Naive thymus-derived CD4-positive, alpha-beta T cell (primary cell): Measurements from ENCODE around the gene EVX2. TPM values are rescaled to one million over a fixed set of nuclear protein-coding genes. Genes with fewer than 3 reads are reported as not detected.

Experiments used
- ATAC-seq: fragments of 150-1000 bp; cut with Tn5 transposase; 2 replicates; pipeline ENCODE4 v1.10.0; 2021; ENCODE audit warnings: mild to moderate bottlenecking, moderate library complexity
- CTCF ChIA-PET: fragments of 350-600 bp; sonication (Branson Sonifier 250); formaldehyde crosslinking; loops from one replicate; lab custom pipeline; 2021; ENCODE audit warnings: antibody characterized with exemption; lab: Charles Lee
- POLR2A ChIA-PET: fragments of 350-600 bp; sonication (Branson Sonifier 250); formaldehyde crosslinking; loops from one replicate; lab custom pipeline; 2021; ENCODE audit warnings: antibody characterized with exemption, inconsistent platforms; lab: Charles Lee
- DNase-seq, 9 donors: peaks; one replicate each; pipeline versions ENCODE4 v3.0.0 to v3.0.0-alpha.2; 2020 to 2022; ENCODE audit warnings: mixed read lengths in 1 of 9
- H3K27ac ChIP-seq: one replicate; pipeline ENCODE4 v1.7.0; 2013; ENCODE audit warnings: mild to moderate bottlenecking, low read depth, low read length, moderate library complexity
- H3K27me3 ChIP-seq, 2 donors: one replicate each; pipeline ENCODE4 v1.7.0; 2013; ENCODE audit warnings: low read length in 2 of 2, mild to moderate bottlenecking in 2 of 2, moderate library complexity in 2 of 2; ENCODE audit not compliant: control insufficient read depth in 2 of 2, insufficient read depth in 2 of 2
- H3K36me3 ChIP-seq, 3 experiments: 1 replicate in 2 of 3; 2 replicates in 1 of 3; pipeline ENCODE4 v1.7.0; 2013; ENCODE audit warnings: low read length in 3 of 3, mild to moderate bottlenecking in 3 of 3, moderate library complexity in 1 of 3; ENCODE audit not compliant: insufficient read depth in 3 of 3, control insufficient read depth in 2 of 3
- H3K4me1 ChIP-seq, 2 donors: one replicate each; pipeline ENCODE4 v1.7.0; 2013; ENCODE audit warnings: low read length in 2 of 2, mild to moderate bottlenecking in 2 of 2, moderate library complexity in 1 of 2; ENCODE audit not compliant: control insufficient read depth in 2 of 2, insufficient read depth in 2 of 2
- H3K4me3 ChIP-seq: 2 replicates; pipeline ENCODE4 v1.7.0; 2013; ENCODE audit warnings: mild to moderate bottlenecking, low read length
- H3K9me3 ChIP-seq, 3 experiments: 1 replicate in 2 of 3; 2 replicates in 1 of 3; pipeline ENCODE4 v1.7.0; 2013; ENCODE audit warnings: low read length in 3 of 3; ENCODE audit not compliant: control insufficient read depth in 2 of 3
- H3K27ac Mint-ChIP-seq, 9 donors: one replicate each; pipeline ENCODE4 v1.8.0; 2020 to 2022; ENCODE audit warnings: mixed read lengths in 9 of 9, mild to moderate bottlenecking in 8 of 9, moderate library complexity in 5 of 9, inconsistent platforms in 2 of 9
- H3K27me3 Mint-ChIP-seq, 5 donors: one replicate each; pipeline ENCODE4 v1.8.0; 2021 to 2022; ENCODE audit warnings: mixed read lengths in 5 of 5, mild to moderate bottlenecking in 1 of 5
- H3K36me3 Mint-ChIP-seq, 5 donors: one replicate each; pipeline ENCODE4 v1.8.0; 2020 to 2022; ENCODE audit warnings: mixed read lengths in 5 of 5, mild to moderate bottlenecking in 3 of 5, inconsistent platforms in 1 of 5
- H3K4me1 Mint-ChIP-seq, 7 donors: one replicate each; pipeline ENCODE4 v1.8.0; 2020 to 2022; ENCODE audit warnings: mixed read lengths in 7 of 7, mild to moderate bottlenecking in 3 of 7, inconsistent platforms in 1 of 7
- H3K4me3 Mint-ChIP-seq, 10 donors: one replicate each; pipeline ENCODE4 v1.8.0; 2020 to 2022; ENCODE audit warnings: mild to moderate bottlenecking in 10 of 10, mixed read lengths in 10 of 10, moderate library complexity in 6 of 10, inconsistent platforms in 2 of 10
- H3K9me3 Mint-ChIP-seq, 11 donors: one replicate each; pipeline ENCODE4 v1.8.0; 2020 to 2022; ENCODE audit warnings: mixed read lengths in 11 of 11, mild to moderate bottlenecking in 4 of 11, inconsistent platforms in 1 of 11, moderate library complexity in 1 of 11
- intact Hi-C, 2 donors: fragments of 100-400 bp; cut with micrococcal nuclease; formaldehyde crosslinking; loops; one replicate each; pipeline ENCODE4 v1.15.1; 2023
- polyA plus RNA-seq, 2 donors: library from polyadenylated mRNA; unstranded; fragments of 300-500 nt; fragmentation: Illumina TruSeq; gene quantifications; one replicate each; pipeline ENCODE4 v1.2.3, GENCODE V29; 2021
- total RNA-seq, 6 experiments: library from RNA in 5 of 6; stranded (reverse) in 5 of 6; gene quantifications; 1 replicate in 5 of 6; 2 replicates in 1 of 6; pipeline ENCODE4 v1.2.3 and lab custom pipeline; 2021 to 2026

EVX2 gene
- total and polyA plus RNA-seq, 7 experiments from 2014 or later = not detected

DNA sequence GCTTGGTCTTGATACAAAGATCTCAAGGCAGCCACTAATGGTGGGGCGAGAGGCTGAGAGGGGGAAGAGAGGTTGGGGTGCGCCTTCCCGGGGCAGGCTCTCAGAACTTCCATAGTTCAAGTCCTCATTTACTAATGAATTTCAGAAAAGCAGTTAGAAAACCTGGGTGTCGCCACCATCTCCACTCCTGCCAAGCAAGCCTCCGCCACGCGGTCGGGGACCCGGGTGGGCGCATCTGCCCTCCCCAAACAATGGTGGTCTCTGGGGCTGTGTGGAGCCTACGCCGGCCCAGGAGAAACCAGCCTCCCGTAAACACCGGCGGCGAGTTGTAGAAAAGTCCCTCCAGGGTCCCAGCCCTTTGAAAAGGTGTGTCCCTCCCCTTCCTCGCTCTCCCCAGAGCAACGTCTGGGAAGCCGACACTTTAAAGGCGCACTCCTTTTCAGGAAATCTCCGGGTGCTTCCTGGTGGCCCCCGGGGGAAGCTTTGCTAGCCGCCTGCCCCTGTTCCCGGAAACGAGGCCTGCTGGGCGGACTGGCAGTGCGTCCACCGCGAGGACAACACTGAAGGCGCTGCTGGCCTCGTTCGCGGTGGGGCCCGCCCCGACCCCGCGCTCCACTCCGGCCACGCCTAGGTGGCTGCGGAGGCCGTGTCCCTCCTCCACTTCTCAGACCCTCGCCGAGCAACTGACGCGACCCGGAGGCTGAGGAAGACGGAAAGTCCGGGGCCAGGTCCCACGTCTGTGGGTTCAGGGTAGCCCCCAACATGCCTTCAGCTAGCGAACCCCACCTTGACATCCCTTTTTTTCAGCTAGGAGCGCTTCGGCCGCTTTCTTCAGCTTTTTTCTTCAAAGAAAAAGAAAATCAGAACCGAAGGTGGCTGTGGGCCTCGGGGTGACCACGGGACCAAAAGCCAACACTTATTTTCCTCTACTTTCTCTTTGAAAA is 16.8 kb downstream of the EVX2 start:
- no peak for DNase-seq

DNA sequence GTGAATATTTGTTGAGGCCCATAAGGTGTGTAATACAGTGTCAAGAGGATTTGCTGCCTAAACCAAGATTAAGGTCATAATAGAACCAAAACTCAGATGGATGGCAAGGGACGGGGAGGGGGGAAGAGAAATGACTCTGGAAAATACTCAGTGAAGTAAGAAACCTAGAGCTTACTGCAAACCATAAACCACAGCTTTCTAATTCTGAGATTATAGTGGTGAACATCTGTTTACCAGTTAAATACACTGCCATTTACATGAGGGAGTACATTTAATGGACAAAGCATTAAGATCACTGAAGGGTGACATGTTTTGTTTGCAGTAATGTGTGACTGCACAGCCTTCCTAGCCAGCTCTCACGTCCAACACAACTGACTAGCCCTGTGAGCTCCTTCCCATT is 19.8 kb downstream of the EVX2 start:
- Histone ChIP-seq H3K27me3 (peaks cover 2 to 8% of the 10 kb centered on the region in 2 donors), H3K36me3 (no peaks in the 10 kb centered on the region), H3K4me1 (no peaks in the 10 kb centered on the region), H3K27ac (no peak overlapping the region), H3K9me3 (no peaks in the 10 kb centered on the region), H3K4me3 (no peak overlapping the region)
- no peak for DNase-seq
- CTCF ChIA-PET = no interaction called here
- intact Hi-C loops = no loop called here
- Mint-ChIP-seq H3K27me3 (peaks cover 63 to 83% (median 74%) of the 10 kb centered on the region in 5 donors), H3K9me3 (peaks cover 0 to 6% (median 0%) of the 10 kb centered on the region in 11 donors), H3K36me3 (no peaks in the 10 kb centered on the region), H3K27ac (no peak overlapping the region), H3K4me1 (peaks cover 0 to 22% (median 10%) of the 10 kb centered on the region in 7 donors), H3K4me3 (no peak overlapping the region)
- POLR2A ChIA-PET = no interaction called here
- no peak for ATAC-seq

More for the DNA sequence above, 16.8 kb downstream of the EVX2 start:
- intact Hi-C loops = no loop called here
- CTCF ChIA-PET = no interaction called here
- Histone ChIP-seq H3K4me1 (no peaks in the 10 kb centered on the region), H3K36me3 (no peaks in the 10 kb centered on the region), H3K27ac (no peak overlapping the region), H3K9me3 (no peaks in the 10 kb centered on the region), H3K27me3 (peaks cover 10 to 15% of the 10 kb centered on the region in 2 donors), H3K4me3 (no peak overlapping the region)
- H3K4me1 Mint-ChIP-seq = peaks cover 0 to 22% (median 10%) of the 10 kb centered on the region in 7 donors
- peaks cover 83 to 90% (median 87%) of the 10 kb centered on the region in 5 donors for H3K27me3 Mint-ChIP-seq
- H3K4me3 Mint-ChIP-seq = peak overlapping the region in 4 of 10 donors; percentile 14 to 52 (median 37)
- ATAC-seq = no peak
- peaks cover 0 to 7% (median 0%) of the 10 kb centered on the region in 11 donors for H3K9me3 Mint-ChIP-seq
- POLR2A ChIA-PET = no interaction called here
- H3K36me3 Mint-ChIP-seq = no peaks in the 10 kb centered on the region
- no peak overlapping the region for H3K27ac Mint-ChIP-seq

DNA sequence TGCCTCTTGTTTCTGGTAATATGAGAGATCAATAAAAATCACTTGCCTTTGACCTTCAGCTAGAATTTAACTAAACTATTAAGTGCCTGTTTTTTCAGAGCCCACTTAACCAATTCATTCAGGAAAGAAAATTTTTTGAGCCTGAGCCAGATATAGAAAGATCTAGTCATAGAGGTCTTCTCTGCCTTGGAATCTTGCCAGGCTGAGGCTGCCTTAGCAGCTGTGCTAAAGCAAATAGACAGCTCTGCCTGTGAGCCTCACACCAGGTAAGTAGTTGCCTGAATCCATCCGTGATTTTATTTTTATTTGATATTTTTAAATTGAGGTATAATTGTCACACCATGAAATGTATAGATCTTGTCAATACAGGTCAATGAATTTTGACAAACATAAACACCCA is 27.4 kb downstream of the EVX2 start:
- H3K9me3 Mint-ChIP-seq = peaks cover 0 to 2% (median 0%) of the 10 kb centered on the region in 11 donors
- Histone ChIP-seq H3K4me3 (no peak overlapping the region), H3K27me3 (no peaks in the 10 kb centered on the region), H3K27ac (no peak overlapping the region), H3K9me3 (no peaks in the 10 kb centered on the region), H3K36me3 (no peaks in the 10 kb centered on the region), H3K4me1 (no peaks in the 10 kb centered on the region)
- DNase-seq (no peak), ATAC-seq (no peak)
- no peaks in the 10 kb centered on the region for H3K4me1 Mint-ChIP-seq
- ChIA-PET POLR2A (no interaction called here), CTCF (no interaction called here)
- no peak overlapping the region for H3K27ac Mint-ChIP-seq
- H3K4me3 Mint-ChIP-seq = no peak overlapping the region
- peaks cover 41 to 64% (median 58%) of the 10 kb centered on the region in 5 donors for H3K27me3 Mint-ChIP-seq
- intact Hi-C loops = no loop called here
- H3K36me3 Mint-ChIP-seq = no peaks in the 10 kb centered on the region

- H3K27me3 ChIP-seq = no peaks in the 10 kb centered on the region
- no peaks in the 10 kb centered on the region for H3K4me1 ChIP-seq
- ChIA-PET POLR2A (no interaction called here), CTCF (no interaction called here)
- H3K9me3 ChIP-seq = no peaks in the 10 kb centered on the region
- Mint-ChIP-seq H3K4me1 (peaks cover 0 to 2% (median 0%) of the 10 kb centered on the region in 7 donors), H3K36me3 (peaks cover 0 to 5% (median 0%) of the 10 kb centered on the region in 5 donors), H3K9me3 (peaks cover 0 to 24% (median 5%) of the 10 kb centered on the region in 11 donors), H3K4me3 (no peak overlapping the region), H3K27me3 (peaks cover 22 to 41% (median 41%) of the 10 kb centered on the region in 5 donors), H3K27ac (no peak overlapping the region)
- no peak overlapping the region for H3K27ac ChIP-seq
- no peak for DNase-seq
- ATAC-seq = no peak
- H3K4me3 ChIP-seq = no peak overlapping the region
- intact Hi-C loops = no loop called here
- H3K36me3 ChIP-seq = no peaks in the 10 kb centered on the region
Observed at GRCh38 chr2:176039375-176039774, 44.4 kb downstream of the EVX2 start.

DNA sequence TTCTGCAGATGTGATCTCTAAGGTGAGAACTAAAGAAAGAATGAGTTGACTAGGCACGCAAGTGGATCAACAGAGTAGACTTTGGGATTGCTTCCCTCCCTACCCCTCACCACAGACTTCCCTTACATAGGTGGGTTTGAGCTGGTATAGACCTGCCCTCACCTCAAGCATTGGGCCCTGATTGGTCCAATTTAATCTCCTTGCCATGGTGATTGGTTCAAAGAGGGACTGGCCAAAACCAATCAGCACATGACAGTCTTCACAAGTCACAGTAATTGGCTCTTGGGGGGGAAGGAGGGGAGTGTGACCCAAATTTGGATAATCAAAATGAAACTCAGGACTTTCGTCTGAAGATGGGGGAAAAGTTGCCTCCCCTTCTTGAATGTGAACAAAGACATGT is 45.1 kb downstream of the EVX2 start:
- Histone ChIP-seq H3K36me3 (no peaks in the 10 kb centered on the region), H3K9me3 (no peaks in the 10 kb centered on the region), H3K4me1 (no peaks in the 10 kb centered on the region), H3K4me3 (no peak overlapping the region), H3K27ac (no peak overlapping the region), H3K27me3 (no peaks in the 10 kb centered on the region)
- ChIA-PET POLR2A (no interaction called here), CTCF (no interaction called here)
- Mint-ChIP-seq H3K9me3 (peaks cover 0 to 17% (median 5%) of the 10 kb centered on the region in 11 donors), H3K4me1 (peaks cover 0 to 2% (median 0%) of the 10 kb centered on the region in 7 donors), H3K27me3 (peaks cover 19 to 43% (median 41%) of the 10 kb centered on the region in 5 donors), H3K27ac (no peak overlapping the region), H3K36me3 (peaks cover 0 to 5% (median 0%) of the 10 kb centered on the region in 5 donors), H3K4me3 (no peak overlapping the region)
- ATAC-seq (no peak), DNase-seq (no peak)
- intact Hi-C loops = no loop called here

- H3K27me3 ChIP-seq = no peaks in the 10 kb centered on the region
- ChIA-PET POLR2A (no interaction called here), CTCF (no interaction called here)
- no peak for DNase-seq
- peaks cover 12 to 37% (median 27%) of the 10 kb centered on the region in 5 donors for H3K27me3 Mint-ChIP-seq
- H3K9me3 ChIP-seq = no peaks in the 10 kb centered on the region
- H3K27ac Mint-ChIP-seq = no peak overlapping the region
- H3K4me1 ChIP-seq = no peaks in the 10 kb centered on the region
- no peaks in the 10 kb centered on the region for H3K36me3 Mint-ChIP-seq
- H3K4me3 Mint-ChIP-seq = no peak overlapping the region
- ATAC-seq = no peak
- no peak overlapping the region for H3K27ac ChIP-seq
- no peak overlapping the region for H3K4me3 ChIP-seq
- H3K9me3 Mint-ChIP-seq = peaks cover 0 to 2% (median 0%) of the 10 kb centered on the region in 11 donors
- peaks cover 0 to 2% (median 0%) of the 10 kb centered on the region in 7 donors for H3K4me1 Mint-ChIP-seq
- H3K36me3 ChIP-seq = no peaks in the 10 kb centered on the region
- intact Hi-C loops = no loop called here
Observed at GRCh38 chr2:176035013-176035691, 48.6 kb downstream of the EVX2 start.
